ENCODE data around the gene NUDT9. TPM values are rescaled to one million over a fixed set of nuclear protein-coding genes. Genes with fewer than 3 reads are reported as not detected.
"Not testable (repeated sequence)": the region's sequence is repeated elsewhere in the genome, so short reads cannot be mapped to it uniquely, and the experiment has no call there.

The NUDT9 gene
- total RNA-seq, 1 donor from 2014 or later: 20.9 TPM

- no peak for DNase-seq
Measured at GRCh38 chr4:87465739-87466366, 43.5 kb downstream of the NUDT9 start.

- no peak for DNase-seq
Measured at GRCh38 chr4:87469390-87469789, 47.0 kb downstream of the NUDT9 start.

- DNase-seq: no peak
Measured at GRCh38 chr4:87476934-87477333, 54.6 kb downstream of the NUDT9 start.

- DNase-seq: no peak
Measured at GRCh38 chr4:87478732-87479250, 56.4 kb downstream of the NUDT9 start.

DNA sequence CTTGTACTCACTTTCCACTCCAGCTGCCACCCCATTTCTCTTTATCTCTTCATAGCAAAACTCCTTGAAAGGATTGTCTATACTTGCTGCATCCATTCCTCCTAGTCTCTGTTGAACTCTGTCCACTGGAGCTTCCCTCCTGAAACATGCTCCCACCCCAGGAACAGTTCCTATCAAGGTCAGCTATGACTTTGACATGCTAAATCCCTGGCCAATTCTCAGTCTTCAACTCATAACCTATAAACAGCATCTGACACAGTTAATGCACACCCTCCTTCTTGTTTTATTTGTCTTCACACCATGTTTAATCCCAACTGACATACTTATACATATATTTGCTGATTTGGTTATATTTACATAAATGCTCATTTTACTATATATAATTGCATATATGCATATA is 59.0 kb downstream of the NUDT9 start:
- no peak for DNase-seq

DNA sequence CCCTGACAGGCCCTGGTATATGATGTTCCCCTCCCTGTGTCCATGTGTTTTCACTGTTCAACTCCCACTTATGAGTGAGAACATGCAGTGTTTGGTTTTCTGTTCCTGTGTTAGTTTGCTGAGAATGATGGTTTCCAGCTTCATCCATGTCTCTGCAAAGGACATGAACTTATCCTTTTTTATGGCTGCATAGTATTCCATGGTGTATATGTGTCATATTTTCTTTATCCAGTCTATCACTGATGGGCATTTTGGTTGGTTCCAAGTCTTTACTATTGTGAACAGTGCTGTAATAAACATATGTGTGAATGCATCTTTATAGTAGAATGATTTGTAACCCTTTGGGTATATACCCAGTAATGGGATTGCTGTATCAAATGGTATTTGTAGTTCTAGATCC is 60.9 kb downstream of the NUDT9 start:
- DNase-seq: not testable (repeated sequence)

DNA sequence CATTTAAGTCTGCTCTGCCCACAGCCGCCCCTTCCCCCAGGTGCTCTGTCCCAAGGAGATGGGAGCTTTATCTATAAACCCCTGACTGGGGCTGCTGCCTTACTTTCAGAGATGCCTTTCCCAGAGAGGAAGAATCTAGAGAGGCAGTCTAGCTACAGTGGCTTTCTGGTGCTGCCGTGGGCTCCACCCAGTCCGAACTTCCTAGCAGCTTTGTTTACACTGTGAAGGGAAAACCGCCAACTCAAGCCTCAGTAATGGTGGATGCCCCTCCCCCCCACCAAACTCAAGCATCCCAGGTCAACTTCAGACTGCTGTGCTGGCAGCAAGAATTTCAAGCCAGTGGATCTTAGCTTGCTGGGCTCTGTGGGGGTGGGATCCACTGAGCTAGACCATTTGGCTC is 66.3 kb downstream of the NUDT9 start:
- DNase-seq: not testable (repeated sequence)

DNA sequence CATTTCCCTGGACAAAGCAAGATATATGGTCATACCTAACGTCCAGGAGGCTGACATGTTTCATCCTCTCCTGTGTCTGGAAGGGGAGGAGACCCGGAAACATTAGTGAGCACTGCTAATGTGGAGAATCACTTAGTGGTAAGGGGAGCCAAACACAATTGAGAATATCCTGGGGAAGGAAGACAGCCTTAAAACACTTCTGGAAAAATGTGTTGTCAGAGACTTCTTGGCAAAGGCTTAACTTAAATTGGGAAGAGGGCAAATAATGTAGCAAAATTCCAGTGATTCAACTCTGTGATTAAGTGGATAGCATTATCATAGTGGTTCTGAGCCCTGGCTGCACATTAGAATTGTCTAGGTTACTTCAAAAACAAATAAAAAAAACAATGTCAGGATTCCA is 67.3 kb downstream of the NUDT9 start:
- no peak for DNase-seq

DNA sequence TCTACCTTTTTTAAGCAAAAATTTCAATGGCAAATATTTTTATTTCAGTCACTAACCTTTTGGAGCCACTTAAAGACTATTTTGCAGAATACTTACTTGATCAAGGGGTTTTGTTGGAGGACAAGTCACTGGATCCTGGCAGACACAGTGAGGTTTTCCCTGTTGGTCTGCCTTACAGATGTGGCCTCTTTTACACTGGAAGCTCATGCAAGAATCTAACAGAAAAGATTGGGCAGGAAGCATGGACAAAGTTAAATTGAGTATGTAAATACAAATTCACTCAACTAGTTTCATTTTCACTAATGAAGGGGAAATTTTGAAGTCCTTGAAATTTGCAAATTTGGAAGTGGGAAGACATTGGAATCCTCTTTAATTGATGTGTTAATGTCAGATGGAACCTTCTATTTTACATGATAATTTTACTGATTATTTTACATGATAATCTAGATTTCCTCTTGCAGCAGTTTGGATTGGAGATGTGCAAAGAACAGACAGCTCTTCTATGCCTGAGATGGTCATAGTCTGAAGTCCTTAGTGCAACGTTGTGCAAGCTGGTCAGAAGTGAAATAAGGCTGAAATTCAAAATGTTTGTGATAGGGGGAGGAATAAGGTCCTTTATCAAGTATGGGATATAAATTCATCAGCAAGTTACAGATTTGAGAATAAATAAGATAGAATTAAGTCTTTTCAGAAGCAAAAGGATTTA is 68.4 kb downstream of the NUDT9 start:
- no peak for DNase-seq

DNA sequence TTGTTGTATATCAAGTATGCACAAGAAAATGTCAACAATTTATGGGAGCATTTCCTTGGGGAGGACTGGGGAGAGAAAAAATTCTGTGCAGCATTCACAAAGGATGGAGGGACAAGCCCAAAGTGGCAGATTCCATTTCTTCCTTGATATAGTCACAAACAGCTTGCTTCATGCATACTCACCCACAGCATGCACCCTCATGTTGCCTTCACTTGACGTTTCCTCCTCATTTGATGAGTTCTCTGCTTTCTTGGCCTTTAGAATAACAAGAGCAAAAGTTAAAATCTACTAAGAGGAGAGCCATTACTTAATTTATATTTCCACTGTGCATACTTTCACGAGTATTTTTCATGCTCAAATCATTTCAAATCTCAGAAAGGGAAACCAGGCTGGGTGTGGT is 69.1 kb downstream of the NUDT9 start:
- no peak for DNase-seq

GRCh38 chr4:87491851-87492250 is 69.5 kb downstream of the NUDT9 start:
- DNase-seq: not testable (repeated sequence)

DNA sequence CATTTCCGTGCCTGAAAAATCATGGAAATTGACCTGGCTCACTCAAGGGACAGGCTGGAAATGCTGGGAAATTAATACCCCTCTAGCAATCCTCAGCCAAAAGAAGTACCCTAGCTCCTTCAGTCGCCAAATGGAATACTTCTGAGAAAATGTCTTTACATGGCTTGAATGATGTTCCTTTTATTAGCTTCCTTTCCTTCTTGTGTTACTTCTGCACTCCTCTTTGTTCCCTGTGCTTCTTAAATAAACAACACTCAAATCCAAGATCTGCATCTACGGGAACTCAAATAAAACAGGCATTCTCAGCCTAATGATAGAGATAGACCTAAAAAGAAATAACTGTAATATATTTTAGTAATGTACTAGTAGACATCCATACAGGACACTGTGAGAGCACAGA is 70.7 kb downstream of the NUDT9 start:
- DNase-seq: no peak

DNA sequence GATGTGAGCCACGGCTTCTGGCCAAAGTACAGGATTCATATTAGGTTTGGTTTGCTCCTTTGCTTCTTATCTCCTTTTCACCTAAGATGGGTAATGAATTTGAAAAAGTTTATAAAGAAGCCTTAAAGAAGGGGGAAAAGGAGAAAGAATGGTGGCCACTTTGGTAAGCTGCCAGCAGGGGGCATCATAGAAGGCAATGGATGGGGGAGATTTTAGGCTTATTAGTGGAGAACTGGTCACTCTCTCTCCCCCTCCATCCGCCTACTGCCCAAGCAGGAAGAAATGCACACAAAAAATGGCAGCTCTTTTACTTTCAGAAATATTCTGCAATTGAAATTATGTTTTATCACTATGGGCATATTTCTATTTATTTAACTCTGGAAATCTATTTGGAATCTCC is 74.8 kb downstream of the NUDT9 start:
- DNase-seq: no peak

GRCh38 chr4:87497578-87497977 is 75.2 kb downstream of the NUDT9 start:
- no peak for DNase-seq

DNA sequence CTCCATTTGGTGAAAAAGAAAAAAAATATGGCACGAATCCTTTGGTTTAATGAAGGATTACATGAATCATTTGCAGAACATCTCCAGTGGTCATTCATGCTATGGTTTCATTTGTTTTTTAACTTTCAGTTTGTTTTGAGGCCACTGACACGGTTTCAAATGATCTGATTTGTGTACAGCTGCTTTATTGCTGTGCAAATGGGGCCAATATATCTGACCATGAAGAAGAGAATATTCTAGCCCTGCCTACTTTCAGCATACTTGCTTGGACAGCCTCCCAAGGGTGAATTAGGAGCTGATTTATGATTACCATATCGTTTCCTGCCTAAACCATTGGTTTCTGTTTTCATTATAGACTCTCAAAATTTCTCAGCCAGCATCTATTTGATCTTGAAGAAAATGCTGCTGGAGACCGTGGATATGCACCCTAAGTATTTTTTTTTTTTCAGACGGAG is 76.1 kb downstream of the NUDT9 start:
- DNase-seq: no peak

DNA sequence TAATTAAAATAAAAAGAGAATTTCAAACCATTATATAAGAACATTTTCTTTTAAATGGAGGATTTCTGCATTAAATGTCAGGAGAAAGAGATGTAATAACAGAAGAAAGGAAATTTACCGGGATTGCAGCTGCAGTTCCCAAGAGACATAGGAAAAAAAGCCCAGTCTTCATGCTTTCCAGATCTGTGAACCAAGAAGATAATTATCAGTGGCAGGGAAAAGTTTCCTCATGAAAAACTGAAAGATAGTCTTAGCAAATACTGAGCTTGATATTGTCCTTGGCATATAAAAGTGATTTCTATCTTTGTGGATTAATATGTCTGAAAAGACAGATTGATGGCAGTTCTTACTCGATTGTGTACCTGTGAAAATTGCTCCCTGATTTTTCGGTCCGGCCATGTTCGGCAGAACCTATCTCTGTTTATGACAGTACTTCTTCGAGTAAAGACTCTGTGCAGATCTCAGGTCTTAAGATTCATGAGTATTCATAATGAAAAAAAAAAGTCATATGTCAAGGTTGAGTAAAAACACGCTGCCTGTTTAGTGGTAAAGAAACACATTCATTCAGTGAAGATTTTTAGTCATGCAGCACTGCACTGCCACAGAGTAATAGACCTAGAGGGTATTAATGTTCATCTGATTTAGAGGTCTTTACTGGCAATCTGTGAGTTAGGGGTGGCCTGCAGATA is 77.2 kb downstream of the NUDT9 start:
- DNase-seq: no peak

GRCh38 chr4:87500092-87500462 is 77.7 kb downstream of the NUDT9 start:
- DNase-seq: no peak

- DNase-seq: no peak
Measured at GRCh38 chr4:87502580-87503238, 80.3 kb downstream of the NUDT9 start.

GRCh38 chr4:87505862-87506261 is 83.5 kb downstream of the NUDT9 start:
- DNase-seq: no peak

GRCh38 chr4:87506974-87507701 is 84.8 kb downstream of the NUDT9 start:
- DNase-seq: no peak

Data from occipital lobe (tissue), 2 donors.